ENCODE measurements around the gene PFDN6. TPM values are rescaled to one million over a fixed set of nuclear protein-coding genes. Genes with fewer than 3 reads are reported as not detected.

Gene PFDN6
- total and polyA plus RNA-seq, 9 of the 15 experiments (the other 6 are each of a cell fraction or from before 2014, with no cell fraction given) = 6.8 to 475 (median 216) TPM

DNA sequence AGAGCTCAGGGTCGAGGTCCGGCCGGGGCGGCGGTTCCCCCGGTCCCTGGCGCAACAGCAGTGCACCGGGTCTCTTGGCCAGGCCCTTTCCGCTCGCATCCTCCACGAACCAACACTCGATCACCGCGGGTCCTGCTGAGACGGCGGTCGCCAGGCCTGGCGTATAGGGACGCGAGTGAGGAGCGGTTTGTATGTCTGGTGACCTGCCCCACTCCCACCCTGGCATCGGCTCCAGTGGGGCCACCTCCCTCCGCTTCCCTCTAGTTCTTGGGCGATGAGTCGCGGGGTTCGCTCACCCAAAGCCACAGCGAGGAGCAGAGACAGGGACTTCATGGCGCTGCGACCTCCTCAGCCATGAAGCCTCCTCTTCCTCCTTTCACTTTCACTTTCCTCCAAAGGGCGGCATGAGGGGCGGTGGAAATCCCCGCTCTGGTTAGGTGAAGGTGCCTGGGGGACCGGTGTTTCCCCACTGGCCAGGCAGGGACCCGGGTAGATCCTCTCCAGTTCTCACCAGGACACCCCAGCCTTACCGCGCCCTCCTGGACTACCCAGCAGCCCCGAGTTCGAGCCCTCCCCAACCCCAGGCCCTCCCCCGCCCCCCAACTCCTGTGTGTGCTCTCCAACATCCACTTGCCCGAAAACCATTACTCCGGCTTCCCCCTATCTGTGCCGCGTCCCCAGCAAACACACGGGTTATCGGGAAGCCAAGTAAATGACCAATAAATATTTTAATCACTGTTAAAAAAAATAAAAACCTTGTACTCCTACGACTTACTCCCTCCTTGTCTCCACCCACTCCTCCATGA lies 24.5 kb downstream of the PFDN6 start, which contains the start of gene TAPBP (continued):
- TF ChIP-seq, protein P1, sequence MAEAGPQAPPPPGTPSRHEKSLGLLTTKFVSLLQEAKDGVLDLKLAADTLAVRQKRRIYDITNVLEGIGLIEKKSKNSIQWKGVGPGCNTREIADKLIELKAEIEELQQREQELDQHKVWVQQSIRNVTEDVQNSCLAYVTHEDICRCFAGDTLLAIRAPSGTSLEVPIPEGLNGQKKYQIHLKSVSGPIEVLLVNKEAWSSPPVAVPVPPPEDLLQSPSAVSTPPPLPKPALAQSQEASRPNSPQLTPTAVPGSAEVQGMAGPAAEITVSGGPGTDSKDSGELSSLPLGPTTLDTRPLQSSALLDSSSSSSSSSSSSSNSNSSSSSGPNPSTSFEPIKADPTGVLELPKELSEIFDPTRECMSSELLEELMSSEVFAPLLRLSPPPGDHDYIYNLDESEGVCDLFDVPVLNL (CRISPR knock-in tag; IDR thresholded peaks at IDR 0.05; ENCODE audit: low read depth) = no peak
- TF ChIP-seq LCOR (CRISPR knock-in tag; IDR thresholded peaks at IDR 0.05) (no peak), SREBF2 (CRISPR knock-in tag; IDR thresholded peaks at IDR 0.05) (no peak), ZSCAN29 (IDR thresholded peaks at IDR 0.05) (no peak), RBFOX2 (IDR thresholded peaks at IDR 0.05; ENCODE audit: low read depth, low read length) (peak; percentile 73), CXXC5 (CRISPR knock-in tag; IDR thresholded peaks at IDR 0.05) (0 out of 2 replicates have a peak, but pooled peaks have one; percentile 15), RBM22 (IDR thresholded peaks at IDR 0.05; ENCODE audit: low read depth, low read length, poor library complexity, severe bottlenecking) (no peak), GATAD2B (IDR thresholded peaks at IDR 0.05; ENCODE audit: borderline replicate concordance) (no peak), RFX7 (CRISPR knock-in tag; IDR thresholded peaks at IDR 0.05) (peak; percentile 83), COPS2 (conservative IDR thresholded peaks at IDR 0.05) (no peak), MCM5 (IDR thresholded peaks at IDR 0.05; ENCODE audit: low read depth) (no peak), TSC22D4 (tag; IDR thresholded peaks at IDR 0.05) (no peak), THRAP3 (IDR thresholded peaks at IDR 0.05; ENCODE audit: borderline replicate concordance) (no peak), ZNF146 (CRISPR knock-in tag; IDR thresholded peaks at IDR 0.05; ENCODE audit: unreplicated experiment) (no peak)
- TF ChIP-seq, protein P2, sequence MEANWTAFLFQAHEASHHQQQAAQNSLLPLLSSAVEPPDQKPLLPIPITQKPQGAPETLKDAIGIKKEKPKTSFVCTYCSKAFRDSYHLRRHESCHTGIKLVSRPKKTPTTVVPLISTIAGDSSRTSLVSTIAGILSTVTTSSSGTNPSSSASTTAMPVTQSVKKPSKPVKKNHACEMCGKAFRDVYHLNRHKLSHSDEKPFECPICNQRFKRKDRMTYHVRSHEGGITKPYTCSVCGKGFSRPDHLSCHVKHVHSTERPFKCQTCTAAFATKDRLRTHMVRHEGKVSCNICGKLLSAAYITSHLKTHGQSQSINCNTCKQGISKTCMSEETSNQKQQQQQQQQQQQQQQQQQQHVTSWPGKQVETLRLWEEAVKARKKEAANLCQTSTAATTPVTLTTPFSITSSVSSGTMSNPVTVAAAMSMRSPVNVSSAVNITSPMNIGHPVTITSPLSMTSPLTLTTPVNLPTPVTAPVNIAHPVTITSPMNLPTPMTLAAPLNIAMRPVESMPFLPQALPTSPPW (CRISPR knock-in tag; IDR thresholded peaks at IDR 0.05) = peak; percentile 56; the same call in 1 of the 2 replicates
- TF ChIP-seq, protein P3, sequence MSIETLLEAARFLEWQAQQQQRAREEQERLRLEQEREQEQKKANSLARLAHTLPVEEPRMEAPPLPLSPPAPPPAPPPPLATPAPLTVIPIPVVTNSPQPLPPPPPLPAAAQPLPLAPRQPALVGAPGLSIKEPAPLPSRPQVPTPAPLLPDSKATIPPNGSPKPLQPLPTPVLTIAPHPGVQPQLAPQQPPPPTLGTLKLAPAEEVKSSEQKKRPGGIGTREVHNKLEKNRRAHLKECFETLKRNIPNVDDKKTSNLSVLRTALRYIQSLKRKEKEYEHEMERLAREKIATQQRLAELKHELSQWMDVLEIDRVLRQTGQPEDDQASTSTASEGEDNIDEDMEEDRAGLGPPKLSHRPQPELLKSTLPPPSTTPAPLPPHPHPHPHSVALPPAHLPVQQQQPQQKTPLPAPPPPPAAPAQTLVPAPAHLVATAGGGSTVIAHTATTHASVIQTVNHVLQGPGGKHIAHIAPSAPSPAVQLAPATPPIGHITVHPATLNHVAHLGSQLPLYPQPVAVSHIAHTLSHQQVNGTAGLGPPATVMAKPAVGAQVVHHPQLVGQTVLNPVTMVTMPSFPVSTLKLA (conservative IDR thresholded peaks at IDR 0.05) = peak in 1 of 2 experiments; percentile 11; a peak in 1 of 4 replicates
- TF ChIP-seq, protein P4, sequence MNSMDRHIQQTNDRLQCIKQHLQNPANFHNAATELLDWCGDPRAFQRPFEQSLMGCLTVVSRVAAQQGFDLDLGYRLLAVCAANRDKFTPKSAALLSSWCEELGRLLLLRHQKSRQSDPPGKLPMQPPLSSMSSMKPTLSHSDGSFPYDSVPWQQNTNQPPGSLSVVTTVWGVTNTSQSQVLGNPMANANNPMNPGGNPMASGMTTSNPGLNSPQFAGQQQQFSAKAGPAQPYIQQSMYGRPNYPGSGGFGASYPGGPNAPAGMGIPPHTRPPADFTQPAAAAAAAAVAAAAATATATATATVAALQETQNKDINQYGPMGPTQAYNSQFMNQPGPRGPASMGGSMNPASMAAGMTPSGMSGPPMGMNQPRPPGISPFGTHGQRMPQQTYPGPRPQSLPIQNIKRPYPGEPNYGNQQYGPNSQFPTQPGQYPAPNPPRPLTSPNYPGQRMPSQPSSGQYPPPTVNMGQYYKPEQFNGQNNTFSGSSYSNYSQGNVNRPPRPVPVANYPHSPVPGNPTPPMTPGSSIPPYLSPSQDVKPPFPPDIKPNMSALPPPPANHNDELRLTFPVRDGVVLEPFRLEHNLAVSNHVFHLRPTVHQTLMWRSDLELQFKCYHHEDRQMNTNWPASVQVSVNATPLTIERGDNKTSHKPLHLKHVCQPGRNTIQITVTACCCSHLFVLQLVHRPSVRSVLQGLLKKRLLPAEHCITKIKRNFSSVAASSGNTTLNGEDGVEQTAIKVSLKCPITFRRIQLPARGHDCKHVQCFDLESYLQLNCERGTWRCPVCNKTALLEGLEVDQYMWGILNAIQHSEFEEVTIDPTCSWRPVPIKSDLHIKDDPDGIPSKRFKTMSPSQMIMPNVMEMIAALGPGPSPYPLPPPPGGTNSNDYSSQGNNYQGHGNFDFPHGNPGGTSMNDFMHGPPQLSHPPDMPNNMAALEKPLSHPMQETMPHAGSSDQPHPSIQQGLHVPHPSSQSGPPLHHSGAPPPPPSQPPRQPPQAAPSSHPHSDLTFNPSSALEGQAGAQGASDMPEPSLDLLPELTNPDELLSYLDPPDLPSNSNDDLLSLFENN (IDR thresholded peaks at IDR 0.05; ENCODE audit: low read depth in 2 of 2, low read length in 2 of 2) = no peak
- TF ChIP-seq, protein P5, sequence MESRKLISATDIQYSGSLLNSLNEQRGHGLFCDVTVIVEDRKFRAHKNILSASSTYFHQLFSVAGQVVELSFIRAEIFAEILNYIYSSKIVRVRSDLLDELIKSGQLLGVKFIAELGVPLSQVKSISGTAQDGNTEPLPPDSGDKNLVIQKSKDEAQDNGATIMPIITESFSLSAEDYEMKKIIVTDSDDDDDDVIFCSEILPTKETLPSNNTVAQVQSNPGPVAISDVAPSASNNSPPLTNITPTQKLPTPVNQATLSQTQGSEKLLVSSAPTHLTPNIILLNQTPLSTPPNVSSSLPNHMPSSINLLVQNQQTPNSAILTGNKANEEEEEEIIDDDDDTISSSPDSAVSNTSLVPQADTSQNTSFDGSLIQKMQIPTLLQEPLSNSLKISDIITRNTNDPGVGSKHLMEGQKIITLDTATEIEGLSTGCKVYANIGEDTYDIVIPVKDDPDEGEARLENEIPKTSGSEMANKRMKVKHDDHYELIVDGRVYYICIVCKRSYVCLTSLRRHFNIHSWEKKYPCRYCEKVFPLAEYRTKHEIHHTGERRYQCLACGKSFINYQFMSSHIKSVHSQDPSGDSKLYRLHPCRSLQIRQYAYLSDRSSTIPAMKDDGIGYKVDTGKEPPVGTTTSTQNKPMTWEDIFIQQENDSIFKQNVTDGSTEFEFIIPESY (CRISPR knock-in tag; IDR thresholded peaks at IDR 0.05) = no peak

Data from K562 (cell line).